ENCODE measurements around the gene CIAO1.

GRCh38 chr2:96239745-96240264, 26.2 kb upstream of the CIAO1 start:
- TF ChIP-seq, protein P1, sequence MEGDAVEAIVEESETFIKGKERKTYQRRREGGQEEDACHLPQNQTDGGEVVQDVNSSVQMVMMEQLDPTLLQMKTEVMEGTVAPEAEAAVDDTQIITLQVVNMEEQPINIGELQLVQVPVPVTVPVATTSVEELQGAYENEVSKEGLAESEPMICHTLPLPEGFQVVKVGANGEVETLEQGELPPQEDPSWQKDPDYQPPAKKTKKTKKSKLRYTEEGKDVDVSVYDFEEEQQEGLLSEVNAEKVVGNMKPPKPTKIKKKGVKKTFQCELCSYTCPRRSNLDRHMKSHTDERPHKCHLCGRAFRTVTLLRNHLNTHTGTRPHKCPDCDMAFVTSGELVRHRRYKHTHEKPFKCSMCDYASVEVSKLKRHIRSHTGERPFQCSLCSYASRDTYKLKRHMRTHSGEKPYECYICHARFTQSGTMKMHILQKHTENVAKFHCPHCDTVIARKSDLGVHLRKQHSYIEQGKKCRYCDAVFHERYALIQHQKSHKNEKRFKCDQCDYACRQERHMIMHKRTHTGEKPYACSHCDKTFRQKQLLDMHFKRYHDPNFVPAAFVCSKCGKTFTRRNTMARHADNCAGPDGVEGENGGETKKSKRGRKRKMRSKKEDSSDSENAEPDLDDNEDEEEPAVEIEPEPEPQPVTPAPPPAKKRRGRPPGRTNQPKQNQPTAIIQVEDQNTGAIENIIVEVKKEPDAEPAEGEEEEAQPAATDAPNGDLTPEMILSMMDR (IDR thresholded peaks at IDR 0.05) = no peak
- TF ChIP-seq PHF8 (IDR thresholded peaks at IDR 0.05; ENCODE audit: borderline replicate concordance, low read depth) (no peak), FOSL2 (IDR thresholded peaks at IDR 0.05) (no peak), FOSL2 (CRISPR knock-in tag; IDR thresholded peaks at IDR 0.05) (no peak), GATA3 (IDR thresholded peaks at IDR 0.05; ENCODE audit: borderline replicate concordance) (no peak), BHLHE40 (IDR thresholded peaks at IDR 0.05; ENCODE audit: low read depth, low read length) (no peak), RNF2 (IDR thresholded peaks at IDR 0.05; ENCODE audit: borderline replicate concordance, low read depth) (no peak), CBX2 (IDR thresholded peaks at IDR 0.05; ENCODE audit: borderline replicate concordance, low read depth) (no peak), REST (IDR thresholded peaks at IDR 0.05) (no peak), EP300 (IDR thresholded peaks at IDR 0.05) (no peak), USF2 (IDR thresholded peaks at IDR 0.05) (no peak), MAZ (IDR thresholded peaks at IDR 0.05; ENCODE audit: borderline replicate concordance, low read depth, low read length) (no peak)
